Measurements from ENCODE around the gene CBARP. TPM values are rescaled to one million over a fixed set of nuclear protein-coding genes. Genes with fewer than 3 reads are reported as not detected.

Gene CBARP
- total RNA-seq, 2 experiments from 2014 or later = 0.09 to 0.13 TPM

- Histone ChIP-seq H3K36me3 (ENCODE audit: insufficient read depth, low read length) (peaks cover 11% of the 10 kb centered on the region; the same call in 1 of the 2 replicates), H3K9me3 (ENCODE audit: low read length) (no peaks in the 10 kb centered on the region), H4K20me1 (ENCODE audit: insufficient read depth, low read length) (no peaks in the 10 kb centered on the region), H3K4me1 (ENCODE audit: insufficient read depth, low read length, poor library complexity, severe bottlenecking) (peaks cover 33% of the 10 kb centered on the region), H3K27ac (ENCODE audit: low read depth, low read length, poor library complexity, severe bottlenecking) (no peak overlapping the region), H2AFZ (ENCODE audit: low read length) (no peak overlapping the region), H3K9me2 (ENCODE audit: insufficient read depth, low read length) (no peaks in the 10 kb centered on the region), H3K4me2 (ENCODE audit: low read length) (no peak overlapping the region), H3K4me3 (ENCODE audit: low read depth, low read length, poor library complexity, severe bottlenecking) (no peak overlapping the region), H3K79me2 (ENCODE audit: insufficient read depth, low read depth, low read length) (peaks cover 13% of the 10 kb centered on the region; the same call in 1 of the 2 replicates)
- DNase-seq (ENCODE audit: low spot score) = no peak
- CTCF ChIA-PET (ENCODE audit: unreplicated experiment) = no interaction called here
- intact Hi-C loops (cut with micrococcal nuclease; ENCODE audit: unreplicated experiment) = no loop called here
- TF ChIP-seq CTCF (conservative IDR thresholded peaks at IDR 0.05; ENCODE audit: low read length) = no peak
- no peak for TF ChIP-seq EZH2phosphoT487 (IDR thresholded peaks at IDR 0.05; ENCODE audit: borderline replicate concordance, low read depth, low read length)
- POLR2A ChIA-PET = no interaction called here
- BruUV-seq (replicated peaks) = no TSS peak
Measured at GRCh38 chr19:1239420-1239795, 1.6 kb upstream of the CBARP start.

- Histone ChIP-seq H3K9me2 (ENCODE audit: insufficient read depth, low read length) (no peaks in the 10 kb centered on the region), H3K9me3 (ENCODE audit: low read length) (no peaks in the 10 kb centered on the region), H2AFZ (ENCODE audit: low read length) (no peak overlapping the region), H4K20me1 (ENCODE audit: insufficient read depth, low read length) (no peaks in the 10 kb centered on the region), H3K4me3 (ENCODE audit: low read depth, low read length, poor library complexity, severe bottlenecking) (peak overlapping the region; percentile 26), H3K27ac (ENCODE audit: low read depth, low read length, poor library complexity, severe bottlenecking) (no peak overlapping the region), H3K36me3 (ENCODE audit: insufficient read depth, low read length) (peaks cover 5% of the 10 kb centered on the region; the same call in 1 of the 2 replicates), H3K4me2 (ENCODE audit: low read length) (peak overlapping the region; percentile 45; the same call in 1 of the 2 replicates), H3K4me1 (ENCODE audit: insufficient read depth, low read length, poor library complexity, severe bottlenecking) (peaks cover 26% of the 10 kb centered on the region), H3K79me2 (ENCODE audit: insufficient read depth, low read depth, low read length) (peaks cover 13% of the 10 kb centered on the region; the same call in 1 of the 2 replicates)
- no peak for TF ChIP-seq CTCF (conservative IDR thresholded peaks at IDR 0.05; ENCODE audit: low read length)
- TF ChIP-seq EZH2phosphoT487 (IDR thresholded peaks at IDR 0.05; ENCODE audit: borderline replicate concordance, low read depth, low read length) = no peak
- ChIA-PET POLR2A (no interaction called here), CTCF (ENCODE audit: unreplicated experiment) (no interaction called here)
- intact Hi-C loops (cut with micrococcal nuclease; ENCODE audit: unreplicated experiment) = no loop called here
- no TSS peak for BruUV-seq (replicated peaks)
- DNase-seq (ENCODE audit: low spot score) = no peak
Measured at GRCh38 chr19:1238369-1239303, 831 bp upstream of the CBARP start.

All from OCI-LY7 (cell line).